Activated naive CD4-positive, alpha-beta T cell treated with anti-CD3 and anti-CD28 coated beads, Interleukin-2, amount 50 U/mL, for 16 hours (primary cell): ENCODE results near the gene POTEM.
"Not testable (repeated sequence)": the region's sequence is repeated elsewhere in the genome, so short reads cannot be mapped to it uniquely, and the experiment has no call there.

Source experiments
- DNase-seq: peaks from one replicate; pipeline ENCODE4 v3.0.0-alpha.2; 2020

POTEM gene

DNA sequence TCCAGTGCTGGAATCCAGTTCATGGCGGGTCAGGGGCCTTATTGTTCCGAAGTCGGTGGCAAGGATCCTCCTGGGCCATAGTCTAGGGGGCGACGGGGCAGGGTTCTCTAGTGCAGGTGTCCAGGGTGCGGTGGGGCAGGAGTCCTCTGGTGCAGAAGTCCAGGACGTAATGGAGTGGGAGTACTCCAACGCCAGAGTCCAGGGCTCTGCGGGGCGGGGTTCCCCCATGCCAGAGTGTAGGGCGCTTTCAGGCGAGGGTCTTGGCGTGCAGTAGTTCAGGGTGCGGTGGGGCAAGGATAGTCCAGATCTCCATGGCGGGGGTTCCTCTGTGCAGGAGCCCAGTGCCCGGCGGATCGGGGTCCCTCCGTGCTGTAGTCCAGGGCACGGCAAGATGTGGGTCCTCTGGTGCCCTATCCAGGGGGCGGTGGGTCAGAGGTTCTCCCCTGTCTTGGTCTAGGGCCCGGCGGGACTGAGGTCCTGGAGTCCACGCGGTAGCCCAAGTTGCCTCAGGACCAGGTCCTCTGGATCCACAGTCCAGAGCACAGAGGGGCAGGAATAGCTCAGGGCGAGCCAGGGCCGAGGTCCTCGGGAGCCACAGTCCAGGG lies 70.9 kb downstream of the POTEM start:
- not testable (repeated sequence) for DNase-seq

DNA sequence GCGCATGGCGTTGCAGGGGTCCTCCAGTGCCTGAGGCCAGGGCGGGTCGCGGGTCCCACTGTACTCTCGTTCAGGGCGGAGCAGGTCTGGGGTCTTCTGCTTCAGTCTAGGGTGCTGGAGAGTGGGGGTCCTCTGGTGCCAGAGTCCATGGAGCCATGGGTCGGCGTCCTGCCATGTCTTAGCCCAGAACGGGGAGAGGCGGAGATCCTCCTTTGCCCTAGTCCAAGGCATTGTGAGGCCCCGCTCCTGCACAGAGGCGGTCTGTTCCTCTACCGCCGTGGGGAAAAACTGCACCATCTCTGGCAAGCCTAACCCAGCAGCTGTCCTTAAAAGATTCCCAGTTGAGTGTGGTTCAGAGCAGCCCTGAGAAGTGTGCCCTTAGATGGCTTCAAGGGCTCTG lies 71.6 kb downstream of the POTEM start:
- not testable (repeated sequence) for DNase-seq

DNA sequence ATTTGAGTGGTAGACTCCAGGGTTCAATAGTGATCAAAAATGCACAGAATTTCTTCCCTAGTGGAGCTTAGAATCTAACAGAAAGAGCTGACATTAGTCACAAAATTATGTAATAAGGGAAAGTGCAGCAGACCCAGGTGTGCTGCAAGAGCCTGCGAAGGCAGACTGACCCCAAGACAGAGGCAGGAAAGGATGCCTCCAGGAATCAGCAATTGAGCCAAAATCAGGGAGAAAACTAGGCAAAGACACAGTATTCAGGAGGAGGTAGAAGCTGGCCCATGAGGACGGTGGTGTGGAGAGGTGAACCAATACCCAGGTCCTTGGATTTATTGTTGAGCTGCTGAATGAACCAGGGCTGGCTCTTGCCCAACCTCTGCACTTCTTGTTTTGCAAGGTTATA lies 76.2 kb downstream of the POTEM start:
- DNase-seq: not testable (repeated sequence)
